ENCODE measurements around the gene SVOP.

DNA sequence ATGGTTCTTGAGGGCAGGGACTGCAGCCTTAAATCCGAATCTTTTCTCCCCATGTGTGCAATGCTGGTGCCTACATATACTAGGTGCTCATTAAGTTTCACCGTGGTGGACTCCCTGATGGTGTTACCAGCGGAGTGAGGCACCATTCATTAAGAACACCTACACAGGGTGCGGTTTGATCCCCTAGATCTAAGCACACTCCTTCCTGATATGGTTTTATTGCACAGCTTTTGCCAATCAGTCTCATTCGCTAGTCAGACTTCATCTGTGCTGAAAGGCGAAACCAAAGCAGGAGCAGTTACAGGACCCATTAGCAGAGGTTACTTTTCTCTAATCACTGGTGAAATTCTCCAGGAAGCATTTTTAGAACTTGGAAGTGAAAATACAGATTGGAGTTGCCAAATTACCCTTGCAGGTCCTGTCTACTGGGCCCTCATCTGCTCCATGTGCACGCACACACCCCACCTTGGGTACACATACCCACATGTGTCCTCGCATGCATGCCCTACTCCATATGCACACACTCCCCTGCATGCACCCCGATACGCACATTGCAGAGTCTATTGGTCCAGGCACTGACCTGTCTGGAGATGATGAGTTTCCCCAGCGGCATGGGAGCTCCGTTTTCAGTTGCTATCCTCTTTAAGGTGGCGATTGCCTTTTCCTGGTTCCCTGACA is 82.5 kb downstream of the SVOP start:
- TF ChIP-seq, protein P1, sequence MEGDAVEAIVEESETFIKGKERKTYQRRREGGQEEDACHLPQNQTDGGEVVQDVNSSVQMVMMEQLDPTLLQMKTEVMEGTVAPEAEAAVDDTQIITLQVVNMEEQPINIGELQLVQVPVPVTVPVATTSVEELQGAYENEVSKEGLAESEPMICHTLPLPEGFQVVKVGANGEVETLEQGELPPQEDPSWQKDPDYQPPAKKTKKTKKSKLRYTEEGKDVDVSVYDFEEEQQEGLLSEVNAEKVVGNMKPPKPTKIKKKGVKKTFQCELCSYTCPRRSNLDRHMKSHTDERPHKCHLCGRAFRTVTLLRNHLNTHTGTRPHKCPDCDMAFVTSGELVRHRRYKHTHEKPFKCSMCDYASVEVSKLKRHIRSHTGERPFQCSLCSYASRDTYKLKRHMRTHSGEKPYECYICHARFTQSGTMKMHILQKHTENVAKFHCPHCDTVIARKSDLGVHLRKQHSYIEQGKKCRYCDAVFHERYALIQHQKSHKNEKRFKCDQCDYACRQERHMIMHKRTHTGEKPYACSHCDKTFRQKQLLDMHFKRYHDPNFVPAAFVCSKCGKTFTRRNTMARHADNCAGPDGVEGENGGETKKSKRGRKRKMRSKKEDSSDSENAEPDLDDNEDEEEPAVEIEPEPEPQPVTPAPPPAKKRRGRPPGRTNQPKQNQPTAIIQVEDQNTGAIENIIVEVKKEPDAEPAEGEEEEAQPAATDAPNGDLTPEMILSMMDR (IDR thresholded peaks at IDR 0.05; ENCODE audit: control extremely low read depth in 1 of 3, insufficient read depth in 1 of 3, low read depth in 1 of 3, low read length in 3 of 3): no peak
- TF ChIP-seq EZH2 (IDR thresholded peaks at IDR 0.05; ENCODE audit: low read depth, low read length, severe bottlenecking): no peak
- no peak for TF ChIP-seq CBX8 (IDR thresholded peaks at IDR 0.05; ENCODE audit: borderline replicate concordance, low read depth, low read length)
- TF ChIP-seq JUND (IDR thresholded peaks at IDR 0.05; ENCODE audit: low read length): no peak
- TF ChIP-seq POLR2AphosphoS5 (IDR thresholded peaks at IDR 0.05; ENCODE audit: low read depth, low read length): no peak
- no peak for TF ChIP-seq POLR2A (IDR thresholded peaks at IDR 0.05; ENCODE audit: control extremely low read depth in 1 of 2, low read depth in 2 of 2, low read length in 2 of 2)
